ENCODE results near the gene WWOX.

The WWOX gene

DNA sequence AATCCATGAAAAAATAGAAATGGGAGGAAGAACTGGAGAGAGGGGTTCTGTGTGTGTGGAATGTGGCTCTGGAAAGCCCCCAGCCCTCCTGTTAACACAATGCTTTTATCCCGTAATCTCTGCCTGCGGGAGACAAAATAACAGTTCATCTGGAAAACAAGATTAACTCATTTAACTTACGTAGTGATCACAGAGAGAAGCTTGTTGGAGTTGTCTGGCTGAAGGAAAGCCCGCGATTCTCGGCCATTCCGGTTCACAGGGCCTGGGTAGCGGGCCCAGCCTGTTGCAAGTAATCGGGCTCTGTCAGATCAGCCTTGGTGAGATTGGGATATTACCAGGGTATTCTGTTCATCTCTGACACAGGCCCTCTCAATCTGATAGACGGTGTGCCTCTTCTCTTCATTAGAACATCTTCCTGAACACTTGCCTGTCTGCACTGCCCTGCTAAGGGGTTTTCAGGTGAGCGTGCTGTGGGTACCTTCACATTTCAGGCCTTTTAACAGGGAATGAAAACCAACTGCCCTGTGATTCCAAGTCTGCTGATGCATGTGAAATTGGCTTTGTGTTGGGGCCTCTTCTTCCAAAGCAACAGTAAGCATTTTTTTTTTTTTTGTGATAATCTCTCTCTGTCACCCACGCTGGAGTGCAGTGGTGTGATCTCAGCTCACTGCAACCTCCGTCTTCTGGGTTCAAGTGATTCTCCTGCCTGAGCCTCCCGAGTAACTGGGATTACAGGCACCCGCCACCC is 609.9 kb downstream of the WWOX start:
- DNase-seq: no peak

DNA sequence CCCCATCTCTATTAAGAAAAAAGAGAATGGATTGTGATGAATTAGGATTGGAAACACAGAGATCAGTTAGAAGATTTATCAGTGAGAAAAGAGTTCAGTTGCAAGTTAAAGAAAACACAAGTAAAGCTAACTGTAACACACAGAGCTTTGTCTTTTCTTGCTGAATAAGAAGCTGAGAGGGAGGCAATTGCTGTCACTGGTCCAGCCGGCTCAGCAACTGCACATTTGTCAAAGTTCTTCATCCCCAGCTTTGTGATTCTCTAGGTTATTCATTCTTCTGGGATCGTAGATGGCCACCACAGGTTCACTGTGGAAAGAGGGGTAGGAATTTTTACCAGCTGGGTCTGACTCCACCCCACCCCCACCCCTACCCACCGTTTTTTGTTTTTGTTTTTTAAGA is 615.7 kb downstream of the WWOX start:
- no peak for DNase-seq

DNA sequence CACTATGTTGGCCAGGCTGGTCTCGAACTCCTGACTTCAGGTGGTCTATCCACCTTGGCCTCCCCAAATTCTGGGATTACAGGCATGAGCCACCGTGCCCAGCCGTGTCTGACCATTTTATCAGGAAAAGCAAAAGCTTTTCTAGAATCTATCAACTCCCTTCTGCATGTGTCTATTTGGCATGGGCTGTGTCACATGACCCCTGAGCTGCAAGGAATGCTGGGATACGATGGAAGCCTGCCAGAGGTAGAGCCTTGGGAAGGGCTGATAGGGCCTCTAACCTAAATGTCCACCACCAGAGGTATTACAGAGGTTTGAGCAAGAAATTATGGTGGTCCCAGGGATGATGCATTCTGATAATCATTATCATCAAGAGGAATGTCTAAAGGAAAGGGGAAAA is 616.2 kb downstream of the WWOX start:
- no peak for DNase-seq

DNA sequence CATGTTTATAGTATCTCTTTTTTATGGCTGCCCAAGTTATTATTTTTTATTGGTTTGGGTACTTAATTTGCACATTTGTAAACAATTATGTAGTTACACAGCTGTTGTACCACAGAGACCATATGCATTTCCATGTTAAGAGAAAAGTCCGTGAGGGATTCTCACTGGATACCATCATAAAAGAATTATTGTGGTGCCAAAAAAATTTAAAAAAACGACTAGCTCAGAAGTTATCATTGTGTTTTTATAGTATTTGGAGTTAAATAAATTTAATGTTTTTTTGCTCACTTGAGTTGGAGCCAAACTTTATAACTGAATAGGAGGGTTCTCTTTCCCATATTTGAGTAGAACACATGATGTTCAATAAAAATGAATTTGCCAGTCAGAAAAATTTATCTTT is 618.7 kb downstream of the WWOX start:
- DNase-seq: no peak

DNA sequence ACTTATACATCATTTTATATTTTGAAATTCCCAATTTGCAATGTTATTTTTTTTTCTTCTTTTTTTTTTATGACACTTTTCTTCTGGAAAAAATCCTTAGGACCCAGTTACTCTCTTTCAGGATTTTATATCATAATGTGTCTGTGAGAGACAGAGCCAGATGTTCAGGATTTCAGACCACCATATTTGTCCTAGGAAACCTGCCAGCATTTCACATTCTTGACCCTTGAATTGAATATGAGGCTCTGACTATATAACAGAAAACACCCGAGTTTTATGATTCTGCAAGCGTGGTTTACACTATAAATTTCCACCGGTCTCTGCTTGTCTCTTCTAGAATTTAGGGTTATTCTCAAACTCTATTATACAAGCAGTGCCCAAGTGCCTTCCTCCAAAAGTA is 621.0 kb downstream of the WWOX start:
- DNase-seq: no peak

DNA sequence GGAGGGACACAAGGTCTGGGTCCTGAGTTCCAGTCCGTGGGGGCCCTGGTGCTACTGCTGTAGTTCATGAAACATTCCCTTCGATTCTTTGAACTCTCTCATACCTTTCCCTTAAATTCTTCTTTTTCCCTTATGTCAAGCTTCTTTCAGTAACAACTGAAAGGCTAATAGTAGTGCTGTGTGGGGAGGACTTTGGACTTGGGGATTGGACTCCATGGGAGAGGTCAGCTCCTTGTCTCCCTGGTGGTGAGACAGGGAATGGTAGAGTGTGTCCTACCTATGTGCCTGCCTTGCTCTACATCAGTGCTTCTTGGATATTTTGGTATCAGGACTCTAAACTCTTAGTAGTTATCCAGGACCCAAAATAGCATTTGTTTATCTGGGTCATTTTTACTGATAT is 628.1 kb downstream of the WWOX start:
- DNase-seq: no peak

DNA sequence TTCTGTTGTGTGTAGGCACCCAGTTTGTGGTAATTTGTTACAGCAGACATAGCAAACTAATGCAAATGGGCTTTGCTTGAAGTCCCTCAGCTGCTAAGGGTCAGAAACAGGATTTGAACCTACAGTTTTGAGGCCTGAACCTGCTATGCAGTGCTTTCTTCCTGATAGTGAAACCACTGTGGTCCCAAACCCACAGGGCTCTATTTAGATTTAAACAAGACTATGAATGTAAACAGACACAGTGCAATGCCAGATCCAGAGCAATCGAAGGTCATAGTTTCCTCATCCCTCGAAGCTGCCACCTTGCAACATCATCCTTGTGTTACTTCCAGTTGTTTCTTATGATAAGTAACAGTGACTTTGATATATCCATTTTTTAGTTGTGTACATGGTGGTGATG is 630.2 kb downstream of the WWOX start:
- DNase-seq: no peak

DNA sequence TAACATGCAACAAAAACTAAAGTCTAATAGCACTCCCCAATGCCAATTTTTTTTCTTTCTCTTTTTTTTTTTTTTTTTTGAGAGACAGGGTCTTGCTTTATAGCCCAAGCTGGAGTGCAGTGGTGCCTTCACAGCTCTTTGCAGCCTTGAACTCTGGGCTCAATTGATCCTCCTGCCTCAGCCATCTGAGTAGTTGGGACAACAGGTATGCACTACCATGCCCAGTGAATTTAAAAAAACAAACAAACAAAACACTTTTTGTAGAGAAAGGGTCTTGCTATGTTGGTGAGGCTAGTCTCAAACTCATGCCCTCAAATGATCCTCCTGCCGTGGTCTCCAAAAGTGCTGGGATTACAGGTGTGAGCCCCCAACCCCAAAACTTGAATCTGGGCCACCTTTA is 632.3 kb downstream of the WWOX start:
- DNase-seq: no peak

DNA sequence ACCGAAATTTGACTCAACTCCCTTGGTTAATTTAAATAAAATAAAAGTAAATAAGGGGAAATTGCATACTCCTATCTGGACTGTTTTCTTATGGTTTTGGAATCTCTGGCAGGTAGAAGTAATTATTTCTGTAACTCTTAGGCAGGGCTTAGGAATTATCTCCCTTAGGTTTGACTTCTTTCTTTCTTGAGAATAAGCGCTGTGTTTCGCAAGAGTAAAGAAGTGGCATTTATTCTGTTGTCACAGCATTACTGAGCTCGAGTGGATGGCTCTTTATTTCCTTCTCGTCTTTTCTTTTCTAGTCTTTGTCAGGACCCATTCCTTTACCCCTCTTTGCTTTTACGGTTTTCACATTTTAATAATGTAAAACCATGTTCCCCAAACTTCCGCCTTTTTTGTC is 633.2 kb downstream of the WWOX start:
- DNase-seq: no peak

DNA sequence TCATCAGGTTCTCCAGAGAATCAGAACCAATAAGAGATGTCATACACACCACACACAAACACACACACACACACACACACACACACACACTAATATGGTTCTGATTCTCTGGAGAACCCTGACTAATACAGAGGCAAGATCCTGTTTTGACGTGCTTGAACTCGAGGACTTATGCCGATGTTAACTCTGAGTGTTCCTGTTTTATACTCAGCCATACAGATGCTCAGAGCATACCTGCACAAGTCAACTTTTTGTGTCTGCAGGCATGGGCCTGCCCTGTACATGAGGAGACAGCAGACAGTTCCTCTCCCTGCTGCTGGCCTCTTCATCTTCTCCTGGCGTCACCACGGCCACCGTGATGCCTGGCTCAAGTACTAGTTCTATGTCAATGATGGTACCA is 635.9 kb downstream of the WWOX start:
- DNase-seq: no peak

DNA sequence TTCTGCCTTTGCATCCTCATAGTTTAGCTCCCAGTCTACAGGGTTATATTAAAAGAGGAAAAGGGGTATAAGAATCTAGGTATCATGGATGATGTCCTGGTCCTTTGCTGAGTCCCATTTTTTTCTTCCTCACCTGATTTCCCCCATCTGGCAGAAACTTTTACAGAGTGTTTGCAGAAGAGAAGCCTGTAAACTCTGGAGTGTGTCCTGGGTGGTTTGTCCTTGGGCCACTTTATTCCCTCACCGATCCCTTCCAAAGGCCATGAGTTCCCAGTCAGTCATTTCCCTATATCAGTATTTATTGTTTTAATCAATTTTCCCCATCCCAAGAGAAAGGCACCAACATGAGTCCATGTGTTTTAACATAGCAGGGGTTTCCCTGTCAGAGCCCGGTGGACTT is 638.2 kb downstream of the WWOX start:
- DNase-seq: no peak

DNA sequence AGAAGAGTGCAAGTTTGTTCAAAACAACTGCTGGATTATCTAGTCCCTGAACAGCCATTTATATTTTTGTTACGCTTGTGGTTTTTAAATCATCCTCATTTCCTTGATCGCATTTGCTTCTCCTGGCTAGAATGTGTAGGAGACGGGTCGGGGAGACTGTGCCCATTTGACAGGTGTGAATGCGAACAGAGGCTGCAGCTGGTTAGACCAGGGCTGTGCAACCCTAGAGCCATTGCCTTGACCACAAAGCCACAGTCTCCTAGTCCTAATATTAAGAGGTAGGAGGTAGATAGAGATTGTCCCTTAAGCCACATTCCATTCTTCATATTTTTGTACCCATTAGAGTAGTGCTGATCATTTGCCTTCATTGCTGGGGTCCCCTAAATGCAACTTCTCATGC is 639.1 kb downstream of the WWOX start:
- DNase-seq: no peak

DNA sequence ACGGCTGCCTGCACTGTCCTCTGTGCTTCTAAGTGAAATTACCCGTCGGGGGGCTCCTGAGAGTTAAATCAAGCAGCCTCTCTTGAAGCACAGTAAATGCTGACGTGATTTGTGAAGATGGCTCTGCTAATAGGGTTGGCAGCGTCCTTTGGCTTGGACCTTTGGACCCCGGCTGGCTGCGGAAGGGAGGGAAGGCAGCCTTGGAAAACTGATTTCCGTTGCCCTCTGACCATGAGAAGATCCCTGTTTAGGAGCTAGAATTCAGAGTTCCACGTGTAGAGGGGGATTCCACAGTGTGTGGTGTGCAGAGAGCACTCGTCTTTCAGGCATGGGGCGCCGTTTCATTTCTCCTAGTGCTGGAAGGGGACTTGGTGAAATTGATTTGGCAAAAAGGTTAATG is 640.8 kb downstream of the WWOX start:
- DNase-seq: no peak

DNA sequence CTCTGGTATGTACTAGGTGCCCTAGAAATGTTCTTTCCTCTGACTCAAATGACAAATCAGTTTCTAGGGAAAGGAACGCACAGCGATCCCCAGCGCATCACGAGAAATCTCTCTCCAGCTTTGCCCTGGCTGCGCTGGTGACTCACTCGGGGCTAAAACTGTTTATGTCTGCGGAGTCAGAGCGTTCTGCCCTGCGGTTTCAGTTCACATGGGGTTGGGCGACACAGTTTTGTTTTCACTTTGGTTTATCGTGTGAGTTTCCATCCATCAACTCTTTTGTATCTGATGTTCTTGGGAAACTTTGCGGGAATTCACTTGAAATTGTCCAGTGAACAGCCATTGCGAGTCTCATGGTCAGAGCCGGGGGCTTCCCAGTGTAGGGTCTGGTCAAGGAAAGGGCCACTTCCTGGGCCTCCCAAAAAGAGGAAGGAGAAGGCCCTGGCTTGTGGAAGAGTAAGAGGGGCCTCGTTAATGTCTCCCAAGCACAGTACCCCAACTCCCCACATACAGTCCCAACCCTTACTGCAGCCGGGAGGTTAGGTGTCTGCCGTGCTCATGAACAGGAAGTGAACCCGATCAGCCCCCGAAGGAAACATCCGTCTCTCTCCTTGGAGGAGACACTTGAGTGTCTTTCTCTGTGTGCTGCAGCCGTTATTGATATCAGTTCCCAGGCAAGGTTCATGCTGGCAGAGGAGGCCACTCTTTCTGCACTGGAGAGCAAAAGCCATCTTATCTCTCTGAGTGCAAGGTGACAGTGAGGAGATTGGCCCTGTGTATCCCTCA is 643.2 kb downstream of the WWOX start:
- no peak for DNase-seq

DNA sequence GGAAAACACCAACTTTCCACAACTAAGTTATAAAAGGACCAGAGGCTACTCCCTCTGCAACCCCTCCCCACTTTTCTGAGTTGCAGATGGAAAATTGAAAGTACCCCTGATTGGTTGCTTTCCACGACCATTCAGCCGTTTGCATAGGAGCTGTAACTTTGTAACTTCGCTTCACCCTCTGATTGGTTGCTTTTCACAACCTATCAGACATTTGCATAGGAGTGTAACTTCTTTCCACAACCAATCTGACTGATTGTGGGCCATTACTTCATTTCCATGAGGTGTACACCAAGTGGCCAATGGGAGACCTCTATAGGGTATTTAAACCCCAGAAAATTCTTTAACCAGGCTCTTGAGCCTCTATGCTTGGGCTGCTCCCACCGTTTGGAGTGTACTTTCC is 644.1 kb downstream of the WWOX start:
- DNase-seq: no peak

DNA sequence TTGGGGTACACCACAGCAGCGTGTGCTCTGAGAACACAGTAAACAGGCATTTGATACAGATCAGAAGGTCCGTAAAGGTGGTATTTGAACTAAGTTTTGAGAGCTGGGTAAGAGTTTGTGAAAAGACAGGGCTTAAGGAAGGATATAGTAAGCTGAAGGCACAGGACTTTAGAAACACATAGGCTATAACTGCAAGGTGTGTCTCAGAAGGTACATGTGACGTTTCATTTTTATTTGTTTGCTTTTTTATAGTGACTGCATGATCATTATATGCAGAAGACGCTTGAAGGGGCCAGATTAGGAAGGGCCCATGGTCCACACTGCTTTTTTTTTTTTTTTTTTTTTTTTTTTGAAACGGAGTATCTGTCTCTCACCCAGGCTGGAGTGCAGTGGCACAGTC is 644.6 kb downstream of the WWOX start:
- DNase-seq: no peak

DNA sequence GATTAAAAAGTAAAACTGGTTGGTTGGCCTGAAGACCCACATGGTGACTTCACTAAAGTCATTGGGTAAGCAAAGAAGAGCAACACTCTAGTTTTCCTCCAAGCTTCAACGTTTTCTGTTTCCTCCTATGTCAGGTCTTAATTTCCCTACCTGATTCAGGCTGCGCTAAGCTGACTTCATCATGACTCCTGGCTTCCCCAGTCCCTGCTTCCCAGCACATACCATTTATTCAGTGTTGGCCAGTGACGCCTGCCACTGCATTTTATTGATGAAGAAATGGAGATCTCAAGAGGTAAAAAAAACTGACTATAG is 645.3 kb downstream of the WWOX start:
- no peak for DNase-seq

DNA sequence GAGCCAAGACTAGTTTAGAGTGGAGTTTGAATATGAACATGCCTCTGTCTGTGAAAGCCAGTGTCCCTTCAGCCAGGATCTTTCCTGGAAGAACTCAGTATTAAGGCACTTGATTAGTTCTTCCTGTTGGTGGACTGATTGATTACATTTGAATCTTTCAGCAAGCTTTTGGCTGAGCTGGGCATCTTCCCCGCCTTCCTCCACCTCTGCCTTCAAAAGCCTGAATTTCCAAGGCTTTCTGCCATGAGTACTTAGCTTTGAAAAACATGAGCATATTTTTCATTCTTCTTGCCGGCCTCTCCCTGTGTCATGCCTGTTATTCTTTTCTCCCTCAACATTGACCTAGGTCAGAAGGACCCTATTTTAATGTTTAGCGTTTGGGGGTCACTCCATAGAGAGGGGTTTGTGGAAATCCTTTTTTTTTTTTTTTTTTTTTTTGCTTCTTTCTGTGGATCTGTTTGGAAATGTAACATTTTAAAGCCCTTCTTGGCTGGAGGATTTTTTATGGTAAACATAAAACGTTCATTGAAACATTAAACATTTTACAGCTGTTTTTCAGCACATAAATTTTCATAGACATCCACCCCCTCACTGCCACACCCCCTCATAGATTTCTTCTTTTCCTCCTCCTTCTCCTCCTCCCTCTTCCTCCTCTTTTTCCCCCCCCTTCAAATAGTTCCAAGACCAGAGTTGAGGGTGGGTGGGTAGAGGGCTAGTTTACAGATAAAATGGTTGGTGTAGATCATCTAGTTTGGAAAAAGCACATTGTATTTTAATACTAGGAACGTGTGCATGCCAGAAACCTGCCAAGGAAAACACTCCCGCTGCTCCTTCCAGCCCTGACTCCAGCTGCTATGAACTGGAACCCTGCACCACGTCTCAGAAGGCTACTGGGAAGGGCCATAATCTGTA is 645.9 kb downstream of the WWOX start:
- DNase-seq: no peak

DNA sequence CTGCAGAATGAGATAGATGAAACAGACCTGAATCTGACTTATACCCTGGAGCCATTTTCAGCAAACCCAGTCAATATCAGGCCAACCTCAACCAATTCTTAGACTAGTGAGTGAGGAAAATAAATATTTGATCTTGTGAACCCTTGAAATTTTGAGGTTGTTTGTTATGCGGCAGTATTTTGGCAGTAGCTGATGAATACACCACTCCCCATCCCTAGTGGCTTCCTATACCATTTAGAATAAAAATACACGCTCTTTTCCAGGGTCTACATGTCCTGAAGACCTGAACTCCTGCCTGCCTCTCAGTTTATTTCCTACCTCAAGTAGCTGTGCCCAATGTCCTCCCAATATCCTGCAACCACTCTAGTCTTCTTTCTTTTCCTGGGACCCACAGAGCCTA is 647.3 kb downstream of the WWOX start:
- no peak for DNase-seq

DNA sequence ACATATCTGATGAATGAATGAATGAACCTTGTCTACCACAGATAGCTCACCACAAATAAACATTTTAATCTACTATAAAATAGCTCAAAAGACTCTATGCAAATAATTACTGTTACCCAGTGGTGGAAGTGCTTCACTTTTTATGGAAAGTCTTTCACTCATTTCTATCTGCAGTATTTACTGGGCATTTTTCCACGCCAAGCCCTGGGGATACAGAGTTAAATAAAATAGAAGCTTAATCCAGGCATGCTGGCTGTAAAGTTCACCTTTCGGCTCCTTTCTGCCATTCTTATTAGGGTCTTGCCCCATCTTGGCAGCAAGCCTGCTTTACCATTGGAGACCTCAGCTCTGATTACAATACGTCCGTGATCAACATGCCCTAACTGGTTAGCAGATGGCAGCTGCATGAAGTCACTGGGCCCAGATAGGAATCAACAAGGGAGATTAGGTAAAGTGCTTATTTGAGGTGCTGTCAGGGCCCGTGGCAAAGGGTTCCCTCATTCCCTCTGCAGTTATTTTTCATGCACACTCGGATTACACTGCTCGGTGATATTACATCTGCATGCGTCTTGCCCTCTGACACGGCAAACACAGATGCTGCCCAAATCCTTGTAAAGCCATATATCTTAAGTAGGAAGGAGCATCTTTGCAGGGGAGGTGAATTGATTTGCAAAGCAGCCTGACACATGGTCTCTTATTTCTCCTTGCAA is 648.9 kb downstream of the WWOX start:
- no peak for DNase-seq

DNA sequence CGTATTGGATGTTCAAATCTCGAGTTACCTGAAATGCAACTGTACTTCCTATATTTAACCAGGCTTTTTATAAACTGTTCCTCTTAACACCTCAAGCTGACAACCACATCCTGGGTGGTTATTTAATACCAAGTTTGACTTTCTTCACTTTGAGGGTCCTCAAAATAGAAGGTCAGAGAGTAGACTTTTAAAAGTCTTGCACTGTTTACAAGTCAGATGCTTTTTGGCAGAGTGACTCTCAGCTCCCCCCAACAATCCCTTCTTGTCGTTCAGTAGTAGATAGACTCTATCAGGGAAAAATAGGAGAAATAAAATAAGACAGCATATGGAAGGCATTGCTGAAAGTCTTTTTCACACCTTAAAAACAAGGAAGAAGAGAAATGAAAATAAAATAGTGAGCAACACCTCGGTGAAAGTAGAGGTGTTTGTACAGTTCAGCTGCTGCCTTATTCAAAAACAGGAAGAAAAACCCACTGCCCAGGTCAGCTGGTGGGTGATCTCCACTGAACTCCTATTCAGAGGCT is 650.4 kb downstream of the WWOX start:
- no peak for DNase-seq

DNA sequence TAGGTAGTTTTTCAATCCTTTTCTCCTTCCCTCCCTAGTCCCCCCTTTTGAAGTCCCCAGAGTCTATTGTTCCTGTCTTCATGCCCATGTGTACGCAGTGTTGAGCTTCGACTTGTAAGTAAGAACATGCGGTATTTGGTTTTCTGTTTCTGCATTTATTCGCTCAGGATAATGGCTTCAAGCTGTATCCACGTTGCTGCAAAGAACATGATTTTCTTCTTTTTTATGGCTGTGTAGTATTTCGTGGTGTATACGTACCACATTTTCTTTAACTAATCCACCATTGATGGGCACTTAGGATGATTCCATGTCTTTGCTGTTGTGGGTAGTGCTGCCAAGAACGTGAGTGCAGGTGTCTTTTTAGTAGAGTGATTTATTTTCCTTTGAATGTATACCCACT is 651.2 kb downstream of the WWOX start:
- DNase-seq: no peak

DNA sequence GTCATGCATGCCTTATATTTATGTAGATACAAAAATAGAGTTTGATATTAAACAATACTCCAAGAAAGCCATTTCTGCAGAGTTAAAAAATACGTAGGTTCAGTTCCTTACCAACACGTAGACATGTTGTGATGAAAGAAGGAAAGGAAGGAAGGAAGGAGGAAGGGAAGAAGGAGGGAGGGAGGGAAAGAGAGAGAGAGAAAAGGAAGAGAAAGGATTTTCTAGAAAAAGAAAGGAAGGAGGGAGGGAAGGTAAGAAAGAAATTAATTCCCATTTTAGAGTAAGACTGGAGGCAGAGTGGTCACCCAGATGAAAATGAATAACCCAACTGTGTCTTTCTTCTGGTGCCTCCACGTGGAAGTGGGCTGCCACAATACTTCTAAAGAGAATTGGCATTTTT is 652.1 kb downstream of the WWOX start:
- DNase-seq: no peak

Data from NCI-H446 (cell line).